GM12878 (cell line): ENCODE measurements around the gene PHF10.
A peak's percentile ranks its signal among the peaks of the same experiment; 100 is the strongest.

ENCODE experiments used
- ATF7 ChIP-seq: fragments of 450-650 bp; IDR thresholded peaks from 2 replicates; pipeline ENCODE4 v1.6.1; 2016; ENCODE audit warnings: low read depth, mild to moderate bottlenecking
- BMI1 ChIP-seq: fragments of 450-650 bp; IDR thresholded peaks from 2 replicates; pipeline ENCODE4 v1.6.1; 2016; ENCODE audit warnings: mild to moderate bottlenecking, moderate library complexity, borderline replicate concordance
- CBX3 ChIP-seq: fragments of 200-600 bp; sonication (generic); IDR thresholded peaks from 2 replicates; pipeline ENCODE4 v1.6.1; 2016; ENCODE audit warnings: low read depth, borderline replicate concordance
- FOXK2 ChIP-seq: fragments of 450-650 bp; IDR thresholded peaks from 2 replicates; pipeline ENCODE4 v1.6.1; 2017; ENCODE audit warnings: mild to moderate bottlenecking, moderate library complexity
- HDAC6 ChIP-seq: fragments of 200-600 bp; sonication (generic); IDR thresholded peaks from one replicate; pipeline ENCODE4 v1.8.0; 2017; ENCODE audit warnings: antibody characterized with exemption; ENCODE audit not compliant: unreplicated experiment
- POLR2A ChIP-seq: IDR thresholded peaks from 2 replicates; pipeline ENCODE4 v1.6.1; 2011; ENCODE audit warnings: low read depth, mild to moderate bottlenecking, low read length
- RFX5 ChIP-seq: IDR thresholded peaks from 2 replicates; pipeline ENCODE4 v1.6.1; 2011; ENCODE audit warnings: low read depth, low read length, improper control_type of control experiment
- TF ChIP-seq, protein P1 (sequence below), 3 experiments: IDR thresholded peaks in 2 of 3; conservative IDR thresholded peaks in 1 of 3; 2 replicates each; pipeline ENCODE4 v1.5.1; 2011; ENCODE audit warnings: low read depth in 3 of 3, low read length in 3 of 3, mild to moderate bottlenecking in 3 of 3, control low read depth in 2 of 3, moderate library complexity in 2 of 3, inconsistent platforms in 1 of 3, mixed read lengths in 1 of 3; ENCODE audit not compliant: control insufficient read depth in 2 of 3, insufficient read depth in 1 of 3; ENCODE audit errors: extremely low read depth in 1 of 3
- TF ChIP-seq, protein P2 (sequence below): IDR thresholded peaks from 2 replicates; pipeline ENCODE4 v1.6.1; 2012; ENCODE audit warnings: low read length, inconsistent platforms

DNA sequence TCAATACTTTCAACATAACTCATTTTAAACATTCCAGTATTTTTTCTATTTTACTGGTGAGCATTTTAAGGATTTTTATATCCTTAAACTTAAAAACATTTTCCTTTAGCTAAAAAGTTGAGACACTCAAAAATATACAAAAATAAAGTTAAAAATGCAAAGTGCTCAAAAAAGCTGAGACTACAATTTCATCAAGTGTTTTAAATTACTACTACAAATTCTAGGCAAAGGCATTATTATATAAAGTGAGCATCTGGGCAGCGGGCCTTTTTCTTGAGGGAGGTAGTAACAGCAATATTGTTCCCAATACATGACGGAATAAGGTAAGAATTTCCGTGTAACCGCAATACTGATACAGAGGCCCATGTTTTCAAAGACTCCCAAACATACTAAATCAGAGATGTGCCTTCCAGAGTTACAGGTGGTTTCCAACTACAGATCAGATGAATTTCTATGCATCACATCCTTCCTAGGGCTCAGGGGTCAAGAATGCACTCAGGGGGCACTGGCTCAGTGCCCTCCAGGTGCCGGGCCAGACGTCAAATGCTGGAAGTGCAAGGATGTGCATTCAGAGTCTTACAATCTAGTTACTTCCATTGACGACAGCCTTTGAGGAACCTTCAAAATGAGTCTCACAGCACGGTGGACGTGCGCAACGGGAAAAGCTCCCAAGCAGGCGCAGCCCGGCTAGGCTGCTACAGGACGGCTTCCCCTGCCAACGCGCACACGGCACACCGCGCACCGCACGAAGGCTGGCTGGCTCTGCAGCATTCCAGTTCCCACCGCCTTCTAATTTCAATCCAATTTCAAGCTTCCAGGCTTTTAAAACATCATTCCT, 1.7 kb downstream of the PHF10 start:
- TF ChIP-seq POLR2A (peak; percentile 58; the same call in 1 of the 2 replicates), HDAC6 (no peak), FOXK2 (no peak), ATF7 (no peak), BMI1 (no peak), RFX5 (no peak), CBX3 (no peak)
- TF ChIP-seq, protein P1, sequence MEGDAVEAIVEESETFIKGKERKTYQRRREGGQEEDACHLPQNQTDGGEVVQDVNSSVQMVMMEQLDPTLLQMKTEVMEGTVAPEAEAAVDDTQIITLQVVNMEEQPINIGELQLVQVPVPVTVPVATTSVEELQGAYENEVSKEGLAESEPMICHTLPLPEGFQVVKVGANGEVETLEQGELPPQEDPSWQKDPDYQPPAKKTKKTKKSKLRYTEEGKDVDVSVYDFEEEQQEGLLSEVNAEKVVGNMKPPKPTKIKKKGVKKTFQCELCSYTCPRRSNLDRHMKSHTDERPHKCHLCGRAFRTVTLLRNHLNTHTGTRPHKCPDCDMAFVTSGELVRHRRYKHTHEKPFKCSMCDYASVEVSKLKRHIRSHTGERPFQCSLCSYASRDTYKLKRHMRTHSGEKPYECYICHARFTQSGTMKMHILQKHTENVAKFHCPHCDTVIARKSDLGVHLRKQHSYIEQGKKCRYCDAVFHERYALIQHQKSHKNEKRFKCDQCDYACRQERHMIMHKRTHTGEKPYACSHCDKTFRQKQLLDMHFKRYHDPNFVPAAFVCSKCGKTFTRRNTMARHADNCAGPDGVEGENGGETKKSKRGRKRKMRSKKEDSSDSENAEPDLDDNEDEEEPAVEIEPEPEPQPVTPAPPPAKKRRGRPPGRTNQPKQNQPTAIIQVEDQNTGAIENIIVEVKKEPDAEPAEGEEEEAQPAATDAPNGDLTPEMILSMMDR (IDR thresholded peaks at IDR 0.05 in 2 of 3, conservative IDR thresholded peaks at IDR 0.05 in 1 of 3; ENCODE audit: control insufficient read depth in 2 of 3, extremely low read depth in 1 of 3, insufficient read depth in 1 of 3, low read depth in 3 of 3, low read length in 3 of 3) = no peak
- TF ChIP-seq, protein P2, sequence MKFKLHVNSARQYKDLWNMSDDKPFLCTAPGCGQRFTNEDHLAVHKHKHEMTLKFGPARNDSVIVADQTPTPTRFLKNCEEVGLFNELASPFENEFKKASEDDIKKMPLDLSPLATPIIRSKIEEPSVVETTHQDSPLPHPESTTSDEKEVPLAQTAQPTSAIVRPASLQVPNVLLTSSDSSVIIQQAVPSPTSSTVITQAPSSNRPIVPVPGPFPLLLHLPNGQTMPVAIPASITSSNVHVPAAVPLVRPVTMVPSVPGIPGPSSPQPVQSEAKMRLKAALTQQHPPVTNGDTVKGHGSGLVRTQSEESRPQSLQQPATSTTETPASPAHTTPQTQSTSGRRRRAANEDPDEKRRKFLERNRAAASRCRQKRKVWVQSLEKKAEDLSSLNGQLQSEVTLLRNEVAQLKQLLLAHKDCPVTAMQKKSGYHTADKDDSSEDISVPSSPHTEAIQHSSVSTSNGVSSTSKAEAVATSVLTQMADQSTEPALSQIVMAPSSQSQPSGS = no peak
